OCI-LY7 (cell line): ENCODE measurements around the gene GULP1. TPM values are rescaled to one million over a fixed set of nuclear protein-coding genes. Genes with fewer than 3 reads are reported as not detected.

Source experiments
- BruUV-seq: library from RNA; stranded (reverse); fragments of 400-500 nt; replicated peaks from 2 replicates; lab custom pipeline; 2021; lab: Mats Ljungman, UMichigan
- CTCF ChIA-PET: fragments of 300-600 bp; sonication (Branson Sonifier 250); formaldehyde crosslinking; loops from one replicate; lab custom pipeline; 2022; ENCODE audit warnings: antibody characterized with exemption; ENCODE audit not compliant: unreplicated experiment; lab: Charles Lee
- POLR2A ChIA-PET: fragments of 300-600 bp; sonication (Branson Sonifier 250); formaldehyde crosslinking; loops from one replicate; lab custom pipeline; 2022; ENCODE audit warnings: antibody characterized with exemption; lab: Charles Lee
- DNase-seq: peaks from one replicate; pipeline ENCODE4 v3.0.0-alpha.2; 2015; ENCODE audit warnings: low spot score
- H2AFZ ChIP-seq: fragments of 200-600 bp; sonication (generic), shearing (Covaris generic); 2 replicates; pipeline ENCODE4 v1.6.1; 2014; ENCODE audit warnings: mild to moderate bottlenecking, antibody characterized with exemption, low read length, moderate library complexity
- H3K27ac ChIP-seq: fragments of 200-600 bp; sonication (generic); 2 replicates; pipeline ENCODE4 v1.5.1; 2014; ENCODE audit warnings: mixed run types, low read depth, mild to moderate bottlenecking, moderate library complexity, low read length, inconsistent platforms; ENCODE audit not compliant: poor library complexity, severe bottlenecking
- H3K36me3 ChIP-seq: fragments of 200-600 bp; sonication (generic); 2 replicates; pipeline ENCODE4 v1.6.1; 2014; ENCODE audit warnings: mild to moderate bottlenecking, antibody characterized with exemption, low read length, moderate library complexity, mixed read lengths; ENCODE audit not compliant: insufficient read depth
- H3K4me1 ChIP-seq: fragments of 200-600 bp; sonication (generic); 2 replicates; pipeline ENCODE4 v1.5.1; 2014; ENCODE audit warnings: mild to moderate bottlenecking, low read length; ENCODE audit not compliant: insufficient read depth, poor library complexity, severe bottlenecking
- H3K4me2 ChIP-seq: fragments of 200-600 bp; sonication (generic); 2 replicates; pipeline ENCODE4 v1.6.1; 2014; ENCODE audit warnings: mild to moderate bottlenecking, low read length
- H3K4me3 ChIP-seq: fragments of 200-600 bp; sonication (generic); 2 replicates; pipeline ENCODE4 v1.5.1; 2014; ENCODE audit warnings: mild to moderate bottlenecking, low read depth, low read length; ENCODE audit not compliant: poor library complexity, severe bottlenecking
- H3K79me2 ChIP-seq: fragments of 200-600 bp; sonication (generic); 2 replicates; pipeline ENCODE4 v1.6.1; 2016; ENCODE audit warnings: low read depth, mild to moderate bottlenecking, low read length, moderate library complexity, mixed read lengths; ENCODE audit not compliant: insufficient read depth
- H3K9me2 ChIP-seq: fragments of 200-600 bp; sonication (generic); 2 replicates; pipeline ENCODE4 v1.6.1; 2016; ENCODE audit warnings: mild to moderate bottlenecking, low read length, mixed read lengths; ENCODE audit not compliant: insufficient read depth
- H3K9me3 ChIP-seq: fragments of 200-600 bp; sonication (generic); 2 replicates; pipeline ENCODE4 v1.6.1; 2014; ENCODE audit warnings: mild to moderate bottlenecking, mixed run types, low read length, mixed read lengths
- H4K20me1 ChIP-seq: fragments of 200-600 bp; sonication (generic); 2 replicates; pipeline ENCODE4 v1.6.1; 2014; ENCODE audit warnings: mild to moderate bottlenecking, antibody characterized with exemption, low read length, moderate library complexity, mixed read lengths; ENCODE audit not compliant: insufficient read depth
- CTCF ChIP-seq: fragments of 200-600 bp; sonication (generic); conservative IDR thresholded peaks from 2 replicates; pipeline ENCODE4 v1.5.1; 2014; ENCODE audit warnings: mild to moderate bottlenecking, antibody characterized with exemption, low read length, moderate library complexity, mixed read lengths
- EZH2phosphoT487 ChIP-seq: fragments of 200-600 bp; sonication (generic); IDR thresholded peaks from 2 replicates; pipeline ENCODE4 v1.6.1; 2018; ENCODE audit warnings: low read depth, borderline replicate concordance, mild to moderate bottlenecking, mixed run types, antibody characterized with exemption, low read length, moderate library complexity, mixed read lengths
- intact Hi-C: fragments of 100-400 bp; cut with micrococcal nuclease; formaldehyde crosslinking; loops from one replicate; pipeline ENCODE4 v1.10.0; 2022; ENCODE audit not compliant: unreplicated experiment
- total RNA-seq, 2 experiments: library from RNA; depleted of rRNA in 1 of 2; stranded (reverse); fragments of >200 nt in 1 of 2; shearing (Covaris generic) in 1 of 2; gene quantifications; 2 replicates each; pipeline ENCODE4 v1.2.3, GENCODE V29; 2014 to 2022

GULP1 gene
- total RNA-seq, 2 experiments from 2014 or later: not detected

GRCh38 chr2:188333751-188334524 is 42.3 kb downstream of the GULP1 start:
- Histone ChIP-seq H3K9me2 (no peaks in the 10 kb centered on the region), H3K79me2 (no peaks in the 10 kb centered on the region), H2AFZ (no peak overlapping the region), H3K9me3 (no peaks in the 10 kb centered on the region), H3K36me3 (no peaks in the 10 kb centered on the region), H3K4me2 (no peak overlapping the region), H3K27ac (no peak overlapping the region), H3K4me3 (no peak overlapping the region), H3K4me1 (no peaks in the 10 kb centered on the region), H4K20me1 (no peaks in the 10 kb centered on the region)
- TF ChIP-seq CTCF (no peak), EZH2phosphoT487 (no peak)
- POLR2A ChIA-PET: no interaction called here
- intact Hi-C loops: no loop called here
- no TSS peak for BruUV-seq
- CTCF ChIA-PET: no interaction called here
- no peak for DNase-seq

- Histone ChIP-seq H3K4me2 (no peak overlapping the region), H3K4me1 (no peaks in the 10 kb centered on the region), H4K20me1 (no peaks in the 10 kb centered on the region), H3K9me3 (no peaks in the 10 kb centered on the region), H3K36me3 (no peaks in the 10 kb centered on the region), H3K9me2 (no peaks in the 10 kb centered on the region), H2AFZ (no peak overlapping the region), H3K27ac (no peak overlapping the region), H3K79me2 (no peaks in the 10 kb centered on the region), H3K4me3 (no peak overlapping the region)
- intact Hi-C loops: no loop called here
- CTCF ChIA-PET: no interaction called here
- DNase-seq: no peak
- no TSS peak for BruUV-seq
- POLR2A ChIA-PET: interaction anchor here (0.7 kb wide), 1 partner anchor 12 kb away, joined by 3 read pairs; no protein-coding TSS in a partner anchor
- no peak for TF ChIP-seq EZH2phosphoT487
- no peak for TF ChIP-seq CTCF
Observed at GRCh38 chr2:188338463-188338862, 46.8 kb downstream of the GULP1 start.

GRCh38 chr2:188340257-188340656 is 48.6 kb downstream of the GULP1 start:
- no TSS peak for BruUV-seq
- POLR2A ChIA-PET: no interaction called here
- CTCF ChIA-PET: no interaction called here

More at GRCh38 chr2:188340257-188340656, 48.6 kb downstream of the GULP1 start:
- no peaks in the 10 kb centered on the region for H4K20me1 ChIP-seq
- H3K9me2 ChIP-seq: no peaks in the 10 kb centered on the region
- no peak overlapping the region for H2AFZ ChIP-seq
- no peaks in the 10 kb centered on the region for H3K9me3 ChIP-seq
- TF ChIP-seq EZH2phosphoT487 (no peak), CTCF (no peak)
- H3K4me1 ChIP-seq: no peaks in the 10 kb centered on the region
- no peak overlapping the region for H3K27ac ChIP-seq
- H3K36me3 ChIP-seq: no peaks in the 10 kb centered on the region
- intact Hi-C loops: no loop called here
- no peaks in the 10 kb centered on the region for H3K79me2 ChIP-seq
- no peak for DNase-seq
- H3K4me2 ChIP-seq: no peak overlapping the region
- no peak overlapping the region for H3K4me3 ChIP-seq
